Mesendoderm (in vitro differentiated cells): Measurements from ENCODE around the gene RNF175.

ENCODE experiments used
- DNase-seq: peaks from one replicate; pipeline ENCODE4 v3.0.0; 2013
- H2AK5ac ChIP-seq: 2 replicates; pipeline ENCODE4 v1.6.1; 2013; ENCODE audit warnings: low read length, inconsistent platforms
- H2BK120ac ChIP-seq: 2 replicates; pipeline ENCODE4 v1.6.1; 2013; ENCODE audit warnings: low read depth, mild to moderate bottlenecking, low read length, moderate library complexity, mixed read lengths
- H2BK15ac ChIP-seq: replicated peaks from 2 replicates; pipeline ENCODE4 v1.6.1; 2013; ENCODE audit warnings: low read depth, mild to moderate bottlenecking, moderate library complexity
- H2BK5ac ChIP-seq: 2 replicates; pipeline ENCODE4 v1.6.1; 2013; ENCODE audit warnings: low read length, inconsistent platforms
- H3K18ac ChIP-seq: 2 replicates; pipeline ENCODE4 v1.6.1; 2013; ENCODE audit warnings: mild to moderate bottlenecking, low read length, mixed read lengths
- H3K23ac ChIP-seq: one replicate; pipeline ENCODE4 v1.6.1; 2013; ENCODE audit warnings: low read length
- H3K27ac ChIP-seq: 2 replicates; pipeline ENCODE4 v1.5.1; 2013; ENCODE audit warnings: low read depth, mild to moderate bottlenecking, inconsistent platforms, low read length, moderate library complexity
- H3K27me3 ChIP-seq: 2 replicates; pipeline ENCODE4 v1.6.1; 2013; ENCODE audit warnings: low read length, control low read depth, mild to moderate bottlenecking, inconsistent platforms; ENCODE audit not compliant: insufficient read depth, poor library complexity
- H3K36me3 ChIP-seq: 2 replicates; pipeline ENCODE4 v1.6.1; 2013; ENCODE audit warnings: low read length, inconsistent platforms; ENCODE audit not compliant: control insufficient read depth, insufficient read depth
- H3K4ac ChIP-seq: one replicate; pipeline ENCODE4 v1.6.1; 2013; ENCODE audit warnings: low read depth, mild to moderate bottlenecking, low read length, moderate library complexity
- H3K4me1 ChIP-seq: 2 replicates; pipeline ENCODE4 v1.6.1; 2013; ENCODE audit warnings: low read depth, low read length, inconsistent platforms; ENCODE audit not compliant: control insufficient read depth
- H3K4me2 ChIP-seq: 2 replicates; pipeline ENCODE4 v1.6.1; 2013; ENCODE audit warnings: low read length
- H3K4me3 ChIP-seq: 2 replicates; pipeline ENCODE4 v1.5.1; 2013; ENCODE audit warnings: mild to moderate bottlenecking, low read length
- H3K56ac ChIP-seq: one replicate; pipeline ENCODE4 v1.6.1; 2013; ENCODE audit warnings: low read length
- H3K79me1 ChIP-seq: 2 replicates; pipeline ENCODE4 v1.6.1; 2013; ENCODE audit warnings: low read length, inconsistent platforms
- H3K79me2 ChIP-seq: 2 replicates; pipeline ENCODE4 v1.6.1; 2013; ENCODE audit warnings: mild to moderate bottlenecking, low read length; ENCODE audit not compliant: control insufficient read depth, insufficient read depth
- H3K9ac ChIP-seq: 2 replicates; pipeline ENCODE4 v1.6.1; 2013; ENCODE audit warnings: low read length, inconsistent platforms
- H4K5ac ChIP-seq: one replicate; pipeline ENCODE4 v1.6.1; 2013; ENCODE audit warnings: low read length
- H4K8ac ChIP-seq: one replicate; pipeline ENCODE4 v1.6.1; 2013; ENCODE audit warnings: low read depth, mild to moderate bottlenecking, control low read depth, low read length, moderate library complexity
- WGBS: extraction: QIAGEN DNeasy Blood & Tissue Kit; methylation state at CpG from one replicate; pipeline ENCODE4 v1.1.7; 2013; ENCODE audit warnings: low lambda C conversion rate, missing lambda C conversion rate; ENCODE audit not compliant: insufficient coverage; ENCODE audit errors: extremely low coverage; 5-methylcytosine and 5-hydroxymethylcytosine counted together

RNF175 gene

DNA sequence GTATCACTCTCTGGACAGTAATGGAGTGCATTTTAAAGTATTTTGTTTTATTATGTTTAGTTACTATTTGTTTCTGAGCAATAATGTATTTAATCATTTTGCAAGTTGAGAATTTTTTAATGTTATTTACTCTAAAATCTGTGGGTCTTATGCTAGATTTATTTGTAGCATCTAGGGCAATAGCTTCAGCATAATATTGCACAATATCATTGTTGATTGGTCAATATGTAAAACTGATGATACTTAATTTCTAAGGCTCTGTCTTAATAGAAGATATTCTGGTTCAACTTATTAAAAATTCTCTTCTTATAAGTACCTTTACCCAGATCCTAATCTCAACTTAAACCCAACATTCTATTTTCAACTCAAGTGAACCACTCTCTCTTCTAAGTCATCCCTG is 17.6 kb upstream of the RNF175 start:
- Histone ChIP-seq H3K4me2 (no peak overlapping the region), H3K4me1 (no peaks in the 10 kb centered on the region), H3K23ac (no peak overlapping the region), H2BK5ac (no peak overlapping the region), H2BK120ac (no peak overlapping the region), H3K4ac (no peak overlapping the region), H3K56ac (no peak overlapping the region), H3K36me3 (no peaks in the 10 kb centered on the region), H3K27ac (no peak overlapping the region), H3K79me1 (no peaks in the 10 kb centered on the region), H3K9ac (no peak overlapping the region), H3K4me3 (no peak overlapping the region), H3K18ac (no peak overlapping the region), H3K79me2 (no peaks in the 10 kb centered on the region), H4K8ac (no peak overlapping the region), H4K5ac (no peak overlapping the region), H3K27me3 (no peaks in the 10 kb centered on the region), H2AK5ac (no peak overlapping the region), H2BK15ac (no peak overlapping the region)
- no peak for DNase-seq

DNA sequence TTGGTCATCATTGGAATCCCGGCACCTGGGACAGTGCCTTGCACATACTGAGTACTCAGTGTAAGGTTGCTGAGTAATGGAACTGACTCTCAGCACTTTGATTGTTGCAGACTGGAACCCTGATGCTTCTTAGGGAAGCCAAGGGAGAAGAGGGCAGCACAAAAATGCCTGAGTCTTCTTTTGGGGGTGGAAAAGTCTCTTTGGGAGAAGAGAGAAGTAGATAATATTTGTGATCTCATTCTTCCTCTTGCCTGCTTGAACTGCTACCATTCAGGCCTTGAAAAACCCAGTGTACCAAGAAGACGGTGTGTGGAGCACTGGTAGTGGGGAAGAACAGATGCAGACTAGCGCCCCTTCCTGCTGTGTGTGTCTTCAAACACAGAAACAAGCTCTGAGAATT is 16.8 kb upstream of the RNF175 start:
- Histone ChIP-seq H3K56ac (no peak overlapping the region), H3K4me2 (no peak overlapping the region), H3K4me3 (no peak overlapping the region), H3K4ac (no peak overlapping the region), H2BK120ac (no peak overlapping the region), H3K9ac (no peak overlapping the region), H3K79me1 (no peaks in the 10 kb centered on the region), H3K4me1 (no peaks in the 10 kb centered on the region), H3K23ac (no peak overlapping the region), H2AK5ac (no peak overlapping the region), H4K5ac (no peak overlapping the region), H3K36me3 (no peaks in the 10 kb centered on the region), H3K18ac (no peak overlapping the region), H4K8ac (no peak overlapping the region), H3K27me3 (no peaks in the 10 kb centered on the region), H3K79me2 (no peaks in the 10 kb centered on the region), H3K27ac (no peak overlapping the region), H2BK15ac (no peak overlapping the region), H2BK5ac (no peak overlapping the region)
- DNase-seq, result no peak
- no CpG with 5 or more reads among the region's 3 CpGs for WGBS

- Histone ChIP-seq H3K79me2 (no peaks in the 10 kb centered on the region), H3K18ac (no peak overlapping the region), H3K23ac (no peak overlapping the region), H2BK5ac (no peak overlapping the region), H3K36me3 (no peaks in the 10 kb centered on the region), H4K8ac (no peak overlapping the region), H3K9ac (no peak overlapping the region), H2BK15ac (no peak overlapping the region), H3K27me3 (no peaks in the 10 kb centered on the region), H3K4me3 (no peak overlapping the region), H3K4me1 (no peaks in the 10 kb centered on the region), H2BK120ac (no peak overlapping the region), H3K4ac (no peak overlapping the region), H3K27ac (no peak overlapping the region), H3K4me2 (no peak overlapping the region), H4K5ac (no peak overlapping the region), H2AK5ac (no peak overlapping the region), H3K79me1 (no peaks in the 10 kb centered on the region), H3K56ac (no peak overlapping the region)
- DNase-seq, result peak; percentile 93
- WGBS, result no CpG with 5 or more reads among the region's 2 CpGs
These were observed 13.4 kb upstream of the RNF175 start for GRCh38 chr4:153773236-153773690.

GRCh38 chr4:153771046-153771445 is 11.2 kb upstream of the RNF175 start:
- Histone ChIP-seq H2AK5ac (no peak overlapping the region), H3K4me1 (no peaks in the 10 kb centered on the region), H3K36me3 (no peaks in the 10 kb centered on the region), H4K5ac (no peak overlapping the region), H3K79me1 (no peaks in the 10 kb centered on the region), H3K23ac (no peak overlapping the region), H3K56ac (no peak overlapping the region), H2BK120ac (no peak overlapping the region), H2BK5ac (no peak overlapping the region), H3K27me3 (no peaks in the 10 kb centered on the region), H2BK15ac (no peak overlapping the region), H3K4ac (no peak overlapping the region), H3K9ac (no peak overlapping the region), H3K79me2 (no peaks in the 10 kb centered on the region), H3K4me2 (no peak overlapping the region), H4K8ac (no peak overlapping the region), H3K18ac (no peak overlapping the region), H3K4me3 (no peak overlapping the region), H3K27ac (no peak overlapping the region)
- no peak for DNase-seq

DNA sequence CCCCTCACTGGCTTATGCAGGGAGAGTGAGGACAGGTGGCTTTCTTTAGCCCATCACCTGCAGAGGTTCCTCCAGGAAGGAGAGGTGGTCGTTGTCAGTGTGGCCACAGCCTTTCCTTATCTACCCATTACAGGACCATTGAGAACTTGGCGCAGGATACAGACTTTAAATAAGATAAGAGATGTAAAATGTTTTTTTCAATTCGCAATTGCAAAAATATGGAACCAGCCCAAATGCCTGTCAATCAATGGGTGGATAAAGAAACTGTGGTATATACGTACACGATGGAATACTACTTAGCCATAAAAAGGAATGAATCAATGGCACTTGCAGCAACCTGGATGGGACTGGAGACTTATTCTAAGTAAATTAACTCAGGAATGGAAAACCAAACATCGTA is 6.9 kb upstream of the RNF175 start:
- H3K27ac ChIP-seq, result no peak overlapping the region
- no peak overlapping the region for H3K56ac ChIP-seq
- no peaks in the 10 kb centered on the region for H3K27me3 ChIP-seq
- H3K4me2 ChIP-seq, result no peak overlapping the region
- no peak overlapping the region for H2AK5ac ChIP-seq
- WGBS, result no CpG with 5 or more reads among the region's 6 CpGs
- no peak overlapping the region for H2BK120ac ChIP-seq
- no peak for DNase-seq
- no peaks in the 10 kb centered on the region for H3K36me3 ChIP-seq
- H2BK5ac ChIP-seq, result no peak overlapping the region
- H3K79me2 ChIP-seq, result no peaks in the 10 kb centered on the region
- no peak overlapping the region for H3K23ac ChIP-seq
- H3K79me1 ChIP-seq, result no peaks in the 10 kb centered on the region
- H3K4me1 ChIP-seq, result peaks cover 2% of the 10 kb centered on the region
- no peak overlapping the region for H3K18ac ChIP-seq
- H4K8ac ChIP-seq, result no peak overlapping the region
- H4K5ac ChIP-seq, result no peak overlapping the region
- no peak overlapping the region for H3K4ac ChIP-seq
- H3K9ac ChIP-seq, result no peak overlapping the region
- no peak overlapping the region for H3K4me3 ChIP-seq
- H2BK15ac ChIP-seq, result no peak overlapping the region

DNA sequence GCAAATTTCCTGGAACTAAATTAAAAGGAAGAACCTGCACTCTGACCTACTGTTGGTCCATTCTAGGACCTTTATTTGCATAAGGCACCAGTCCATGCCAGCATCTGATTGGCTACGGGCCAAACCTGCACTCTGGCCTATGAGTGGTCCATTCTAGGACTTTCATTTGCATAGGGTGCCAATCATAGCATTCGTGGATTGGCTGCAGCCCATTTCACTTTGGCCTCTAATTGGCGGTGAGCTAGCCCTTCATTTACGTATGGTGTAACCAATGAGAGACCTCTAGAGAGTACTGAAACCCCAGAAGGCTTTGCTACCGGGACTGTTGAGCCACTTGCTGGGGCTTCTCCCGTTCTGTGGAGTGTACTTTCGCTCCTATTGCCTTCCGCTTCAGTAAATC is 6.1 kb upstream of the RNF175 start:
- no peak overlapping the region for H3K23ac ChIP-seq
- no peak overlapping the region for H2BK15ac ChIP-seq
- no peak overlapping the region for H2BK5ac ChIP-seq
- no peak overlapping the region for H3K56ac ChIP-seq
- no peak overlapping the region for H2AK5ac ChIP-seq
- no peak overlapping the region for H3K4me2 ChIP-seq
- H3K4ac ChIP-seq, result no peak overlapping the region
- DNase-seq, result no peak
- no CpG with 5 or more reads among the region's 8 CpGs for WGBS
- no peaks in the 10 kb centered on the region for H3K36me3 ChIP-seq
- H3K4me3 ChIP-seq, result no peak overlapping the region
- no peak overlapping the region for H2BK120ac ChIP-seq
- no peaks in the 10 kb centered on the region for H3K27me3 ChIP-seq
- H3K18ac ChIP-seq, result no peak overlapping the region
- peaks cover 2% of the 10 kb centered on the region for H3K4me1 ChIP-seq
- H3K9ac ChIP-seq, result no peak overlapping the region
- no peaks in the 10 kb centered on the region for H3K79me1 ChIP-seq
- no peak overlapping the region for H3K27ac ChIP-seq
- H3K79me2 ChIP-seq, result no peaks in the 10 kb centered on the region
- H4K8ac ChIP-seq, result no peak overlapping the region
- H4K5ac ChIP-seq, result no peak overlapping the region
